Pulmonary artery endothelial cell (primary cell): Measurements from ENCODE around the gene TMEM208. TPM values are rescaled to one million over a fixed set of nuclear protein-coding genes. Genes with fewer than 3 reads are reported as not detected.

Source experiments
- DNase-seq: peaks from one replicate; pipeline ENCODE4 v3.0.0-alpha.2; 2011; ENCODE audit warnings: low read depth, low spot score
- total RNA-seq: library from RNA; depleted of rRNA; stranded (reverse); fragments of >200 nt; gene quantifications from 2 replicates; pipeline ENCODE4 v1.2.3, GENCODE V29; 2014

Gene TMEM208
- total RNA-seq, 1 donor from 2014 or later, result 30.0 TPM

DNA sequence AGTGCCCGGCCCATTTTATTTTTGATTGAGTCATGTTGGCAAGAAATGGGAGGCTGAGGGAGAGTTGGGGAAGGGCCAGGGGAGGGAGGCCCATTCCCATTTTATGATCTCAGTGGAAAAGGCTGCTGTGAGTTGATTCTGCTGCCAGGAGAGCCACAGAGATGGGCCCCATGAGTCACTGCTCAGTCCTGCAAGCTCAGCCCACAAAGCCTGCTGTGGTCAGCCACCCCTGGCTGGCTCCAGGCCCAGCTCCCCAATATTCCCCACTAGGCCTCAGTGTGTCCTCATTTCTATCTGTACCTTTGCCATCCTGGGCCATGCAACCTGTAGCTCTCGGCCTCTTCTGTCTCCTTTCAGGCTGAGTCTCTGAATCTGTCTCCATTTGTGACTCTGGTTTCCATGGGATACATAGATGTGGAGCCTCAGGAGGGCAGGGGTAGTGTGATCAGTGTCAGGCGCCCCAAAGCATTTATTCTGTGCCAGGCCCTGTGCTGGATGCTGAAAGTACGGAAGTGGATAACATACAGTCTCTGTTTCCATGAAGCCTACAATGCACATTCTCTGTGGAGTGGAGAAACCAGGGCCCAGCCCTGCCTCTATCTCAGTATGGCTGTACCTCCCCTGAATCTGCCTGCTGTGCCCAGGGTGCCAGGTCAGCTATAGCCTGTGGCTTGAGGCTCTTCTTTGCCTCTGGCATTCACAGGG is 50.5 kb downstream of the TMEM208 start:
- DNase-seq, result peak; percentile 67

- DNase-seq, result no peak
These were observed 51.3 kb downstream of the TMEM208 start for GRCh38 chr16:67277999-67278772.

Other genes with a start within 250 kb of the TMEM208 start
- 0.59 and 0.85 TPM in 2 replicates for gene CES4A, start 238.5 kb upstream of the TMEM208 start, total RNA-seq
- gene CBFB, start 198.0 kb upstream of the TMEM208 start, total RNA-seq, result 86.0 and 148 TPM in 2 replicates
- gene PHAF1, start 117.2 kb upstream of the TMEM208 start, total RNA-seq, result 14.2 and 18.3 TPM in 2 replicates
- gene B3GNT9, start 76.1 kb upstream of the TMEM208 start, total RNA-seq, result 6.0 and 6.1 TPM in 2 replicates
- 12.7 and 18.0 TPM in 2 replicates for gene TRADD, start 67.2 kb upstream of the TMEM208 start, total RNA-seq
- 2.9 and 5.9 TPM in 2 replicates for gene FBXL8, start 67.2 kb upstream of the TMEM208 start, total RNA-seq
- gene HSF4, start 62.4 kb upstream of the TMEM208 start, total RNA-seq, result 0.13 and 0.95 TPM in 2 replicates
- 9.1 and 10.6 TPM in 2 replicates for gene NOL3, start 56.6 kb upstream of the TMEM208 start, total RNA-seq
- 11.7 and 12.8 TPM in 2 replicates for gene MATCAP1, start 43.2 kb upstream of the TMEM208 start, total RNA-seq
- 1.1 and 2.2 TPM in 2 replicates for gene EXOC3L1, start 37.0 kb upstream of the TMEM208 start, total RNA-seq
- gene E2F4, start 35.0 kb upstream of the TMEM208 start, total RNA-seq, result 68.3 and 82.9 TPM in 2 replicates
- gene ELMO3, start 28.0 kb upstream of the TMEM208 start, total RNA-seq, result 0.53 and 1.4 TPM in 2 replicates
- 22.1 and 27.0 TPM in 2 replicates for gene FHOD1, start 20.4 kb downstream of the TMEM208 start, total RNA-seq
- 0.99 and 1.3 TPM in 2 replicates for gene SLC9A5, start 21.8 kb downstream of the TMEM208 start, total RNA-seq
- 33.2 and 51.5 TPM in 2 replicates for gene PLEKHG4, start 52.4 kb downstream of the TMEM208 start, total RNA-seq
- 0.28 and 0.33 TPM in 2 replicates for gene KCTD19, start 99.6 kb downstream of the TMEM208 start, total RNA-seq
- 0.32 and 0.92 TPM in 2 replicates for gene LRRC36, start 99.7 kb downstream of the TMEM208 start, total RNA-seq
- 0.18 and 0.20 TPM in 2 replicates for gene TPPP3, start 166.4 kb downstream of the TMEM208 start, total RNA-seq
- 4.0 and 7.8 TPM in 2 replicates for gene ZDHHC1, start 189.3 kb downstream of the TMEM208 start, total RNA-seq
- not detected in 2 replicates for gene HSD11B2, start 204.0 kb downstream of the TMEM208 start, total RNA-seq